Breast epithelium (tissue), 4 donors: ENCODE data around the gene IL37. TPM values are rescaled to one million over a fixed set of nuclear protein-coding genes. Genes with fewer than 3 reads are reported as not detected.
A peak's percentile ranks its signal among the peaks of the same experiment; 100 is the strongest.

ENCODE experiments used
- DNase-seq, 2 donors: peaks; one replicate each; pipeline ENCODE4 v3.0.0-alpha.2; 2019; ENCODE audit warnings: low spot score in 2 of 2
- H3K27ac ChIP-seq, 2 donors: fragments of 200-600 bp; sonication (generic) in 1 of 2; one replicate each; pipeline ENCODE4 v1.5.1; 2016 to 2019; ENCODE audit warnings: mild to moderate bottlenecking in 1 of 2
- H3K27me3 ChIP-seq, 2 donors: fragments of 200-600 bp; sonication (generic) in 1 of 2; one replicate each; pipeline versions ENCODE4 v1.5.1 to v1.6.0; 2017 to 2019; ENCODE audit warnings: control low read depth in 1 of 2, mild to moderate bottlenecking in 1 of 2
- H3K36me3 ChIP-seq: fragments of 200-600 bp; one replicate; pipeline ENCODE4 v1.5.1; 2019
- H3K4me1 ChIP-seq, 2 donors: fragments of 200-600 bp; sonication (generic); one replicate each; pipeline ENCODE4 v1.5.1; 2016 to 2019; ENCODE audit warnings: control low read depth in 1 of 2
- H3K4me3 ChIP-seq, 3 donors: fragments of 200-600 bp; sonication (generic); 1 replicate in 2 of 3; 2 replicates in 1 of 3; pipeline ENCODE4 v1.5.1; 2016 to 2019; ENCODE audit warnings: mild to moderate bottlenecking in 3 of 3, moderate library complexity in 2 of 3
- H3K9me3 ChIP-seq, 2 donors: fragments of 200-600 bp; sonication (generic) in 1 of 2; one replicate each; pipeline ENCODE4 v1.5.1; 2016 to 2019; ENCODE audit warnings: control low read depth in 1 of 2
- POLR2A ChIP-seq: fragments of 450-650 bp; IDR thresholded peaks from one replicate; pipeline ENCODE4 v1.6.1; 2016; ENCODE audit warnings: antibody characterized with exemption, mild to moderate bottlenecking, moderate library complexity
- POLR2AphosphoS5 ChIP-seq, 3 donors: sonication (generic); formaldehyde crosslinking; IDR thresholded peaks; one replicate each; pipeline ENCODE4 v1.6.1; 2017; ENCODE audit warnings: antibody characterized with exemption in 3 of 3
- intact Hi-C: fragments of 100-400 bp; cut with DNase I; formaldehyde crosslinking; loops from one replicate; pipeline ENCODE4 v1.15.1; 2023; ENCODE audit warnings: low total_unique reads
- total RNA-seq, 3 donors: library from RNA; depleted of rRNA; stranded (reverse); fragments of >200 nt; gene quantifications; one replicate each; pipeline ENCODE4 v1.1.0, GENCODE V29; 2016
- TF ChIP-seq, protein P1 (sequence below), 3 donors: fragments of 450-650 bp; IDR thresholded peaks; one replicate each; pipeline ENCODE4 v1.5.1; 2016 to 2017; ENCODE audit warnings: antibody characterized with exemption in 3 of 3, mild to moderate bottlenecking in 3 of 3, moderate library complexity in 3 of 3

IL37 gene
- total RNA-seq, 3 donors from 2014 or later = not detected

- peaks cover 0 to 7% of the 10 kb centered on the region in 2 donors for H3K9me3 ChIP-seq
- H3K36me3 ChIP-seq = no peaks in the 10 kb centered on the region
- DNase-seq = no peak
- no peak for TF ChIP-seq POLR2AphosphoS5 (IDR thresholded peaks at IDR 0.05)
- TF ChIP-seq, protein P1, sequence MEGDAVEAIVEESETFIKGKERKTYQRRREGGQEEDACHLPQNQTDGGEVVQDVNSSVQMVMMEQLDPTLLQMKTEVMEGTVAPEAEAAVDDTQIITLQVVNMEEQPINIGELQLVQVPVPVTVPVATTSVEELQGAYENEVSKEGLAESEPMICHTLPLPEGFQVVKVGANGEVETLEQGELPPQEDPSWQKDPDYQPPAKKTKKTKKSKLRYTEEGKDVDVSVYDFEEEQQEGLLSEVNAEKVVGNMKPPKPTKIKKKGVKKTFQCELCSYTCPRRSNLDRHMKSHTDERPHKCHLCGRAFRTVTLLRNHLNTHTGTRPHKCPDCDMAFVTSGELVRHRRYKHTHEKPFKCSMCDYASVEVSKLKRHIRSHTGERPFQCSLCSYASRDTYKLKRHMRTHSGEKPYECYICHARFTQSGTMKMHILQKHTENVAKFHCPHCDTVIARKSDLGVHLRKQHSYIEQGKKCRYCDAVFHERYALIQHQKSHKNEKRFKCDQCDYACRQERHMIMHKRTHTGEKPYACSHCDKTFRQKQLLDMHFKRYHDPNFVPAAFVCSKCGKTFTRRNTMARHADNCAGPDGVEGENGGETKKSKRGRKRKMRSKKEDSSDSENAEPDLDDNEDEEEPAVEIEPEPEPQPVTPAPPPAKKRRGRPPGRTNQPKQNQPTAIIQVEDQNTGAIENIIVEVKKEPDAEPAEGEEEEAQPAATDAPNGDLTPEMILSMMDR (IDR thresholded peaks at IDR 0.05) = no peak
- TF ChIP-seq POLR2A = no peak
- H3K4me1 ChIP-seq = no peaks in the 10 kb centered on the region
- intact Hi-C loops = no loop called here
- no peaks in the 10 kb centered on the region for H3K27me3 ChIP-seq
- no peak overlapping the region for H3K27ac ChIP-seq
- H3K4me3 ChIP-seq = no peak overlapping the region
Observed at GRCh38 chr2:112940859-112941625, 30.1 kb downstream of the IL37 start.

- Histone ChIP-seq H3K4me1 (no peaks in the 10 kb centered on the region), H3K9me3 (peaks cover 0 to 10% of the 10 kb centered on the region in 2 donors), H3K27me3 (no peaks in the 10 kb centered on the region), H3K4me3 (no peak overlapping the region), H3K27ac (no peak overlapping the region), H3K36me3 (no peaks in the 10 kb centered on the region)
- intact Hi-C loops = no loop called here
- TF ChIP-seq POLR2A = no peak
- TF ChIP-seq, protein P1 (IDR thresholded peaks at IDR 0.05) = peak in 2 of 3 donors; percentile 49 to 50
- TF ChIP-seq POLR2AphosphoS5 (IDR thresholded peaks at IDR 0.05) = no peak
- peak; percentile 45 to 68 for DNase-seq
Observed at GRCh38 chr2:112941753-112942653, 31.0 kb downstream of the IL37 start.

DNA sequence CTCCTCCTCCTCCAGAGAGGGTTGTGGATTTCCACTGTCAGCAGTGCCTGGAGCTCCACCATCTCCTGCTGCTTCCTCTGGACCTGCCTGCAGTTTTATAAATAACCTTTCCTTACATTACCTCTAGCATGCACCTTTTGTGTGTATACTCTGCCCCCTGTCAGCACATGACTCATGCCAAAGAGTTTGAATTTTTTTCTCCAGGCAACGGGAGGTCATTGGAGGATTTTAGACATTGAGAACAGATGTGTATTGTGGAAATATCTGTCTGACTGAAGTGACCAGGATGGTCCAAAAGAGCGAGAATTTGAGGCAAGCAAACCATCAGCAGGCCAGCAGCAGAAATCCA, 31.7 kb downstream of the IL37 start:
- Histone ChIP-seq H3K27ac (no peak overlapping the region), H3K36me3 (no peaks in the 10 kb centered on the region), H3K4me3 (no peak overlapping the region), H3K9me3 (peaks cover 0 to 16% of the 10 kb centered on the region in 2 donors), H3K27me3 (no peaks in the 10 kb centered on the region), H3K4me1 (no peaks in the 10 kb centered on the region)
- no peak for DNase-seq
- TF ChIP-seq POLR2A (no peak), POLR2AphosphoS5 (IDR thresholded peaks at IDR 0.05) (no peak)
- TF ChIP-seq, protein P1 (IDR thresholded peaks at IDR 0.05) = no peak
- intact Hi-C loops = no loop called here

DNA sequence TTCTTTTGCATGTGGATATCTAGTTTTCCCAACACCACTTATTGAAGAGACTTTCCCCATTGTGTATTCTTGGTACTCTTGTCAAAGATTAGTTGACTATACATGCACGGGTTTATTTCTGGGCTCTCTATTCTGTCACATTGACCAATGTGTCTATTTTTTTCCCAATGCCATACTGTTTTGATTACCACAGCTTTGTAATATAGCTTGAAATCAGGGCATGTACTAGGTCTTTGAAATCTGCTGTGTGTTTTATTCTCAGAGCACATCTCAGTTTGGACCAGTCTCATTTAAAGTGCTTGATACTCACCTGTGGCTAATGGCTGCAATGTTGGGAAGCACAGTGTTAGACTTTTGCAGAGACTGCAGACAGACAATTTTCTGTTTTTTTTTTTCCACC, 34.0 kb downstream of the IL37 start:
- intact Hi-C loops = no loop called here
- Histone ChIP-seq H3K36me3 (no peaks in the 10 kb centered on the region), H3K4me1 (no peaks in the 10 kb centered on the region), H3K27me3 (peaks cover 0 to 4% of the 10 kb centered on the region in 2 donors), H3K9me3 (peaks cover 0 to 21% of the 10 kb centered on the region in 2 donors), H3K4me3 (no peak overlapping the region), H3K27ac (no peak overlapping the region)
- DNase-seq = no peak
- TF ChIP-seq POLR2AphosphoS5 (IDR thresholded peaks at IDR 0.05) = no peak
- TF ChIP-seq, protein P1 (IDR thresholded peaks at IDR 0.05) = no peak
- TF ChIP-seq POLR2A = no peak

- peaks cover 0 to 21% of the 10 kb centered on the region in 2 donors for H3K9me3 ChIP-seq
- H3K36me3 ChIP-seq = no peaks in the 10 kb centered on the region
- no peaks in the 10 kb centered on the region for H3K4me1 ChIP-seq
- DNase-seq = no peak
- no peak overlapping the region for H3K27ac ChIP-seq
- H3K4me3 ChIP-seq = no peak overlapping the region
- intact Hi-C loops = no loop called here
- no peak for TF ChIP-seq POLR2A
- no peak for TF ChIP-seq POLR2AphosphoS5 (IDR thresholded peaks at IDR 0.05)
- TF ChIP-seq, protein P1 (IDR thresholded peaks at IDR 0.05) = no peak
- H3K27me3 ChIP-seq = peaks cover 0 to 4% of the 10 kb centered on the region in 2 donors
Observed at GRCh38 chr2:112946086-112946485, 35.1 kb downstream of the IL37 start.
